K562 (cell line): ENCODE data around the gene COPB2. TPM values are rescaled to one million over a fixed set of nuclear protein-coding genes. Genes with fewer than 3 reads are reported as not detected.

Experiments
- ATAC-seq: fragments of 200-7000 bp; cut with Tn5 transposase; 3 replicates; pipeline ENCODE4 v1.9.1; 2020; ENCODE audit warnings: moderate library complexity
- BruUV-seq: library from RNA; stranded (reverse); fragments of 400-500 nt; replicated peaks from 2 replicates; lab custom pipeline; 2021; lab: Mats Ljungman, UMichigan
- CTCF ChIA-PET: fragments of 300-600 bp; formaldehyde crosslinking; extraction: SDS; loops from one replicate; lab custom pipeline; 2021; ENCODE audit warnings: low intra/inter-chr PET ratio; lab: Yijun Ruan, JAX
- POLR2A ChIA-PET: fragments of 300-600, 350-650 bp; sonication (Branson Sonifier 250); formaldehyde crosslinking; extraction: SDS; loops from one replicate; lab custom pipeline; 2021; ENCODE audit warnings: antibody characterized with exemption, inconsistent platforms; lab: Yijun Ruan, JAX
- DNase-seq, 4 experiments: peaks; one replicate each; pipeline versions ENCODE4 v3.0.0 to v3.0.0-alpha.2; 2011 to 2018; ENCODE audit warnings: low spot score in 3 of 4, mixed read lengths in 3 of 4; ENCODE audit errors: extremely low read depth in 1 of 4
- FAIRE-seq: peaks from 2 replicates; lab custom pipeline; 2011; peaks lifted over from hg19 to GRCh38; lab: Jason Lieb, UNC
- H2AFZ ChIP-seq: 2 replicates; pipeline ENCODE4 v1.6.0; 2011; ENCODE audit warnings: low read depth, low read length, control low read depth, inconsistent platforms
- H3K27ac ChIP-seq: fragments of 200-600 bp; 3 replicates; pipeline ENCODE4 v1.8.0; 2011; ENCODE audit warnings: low read depth, mild to moderate bottlenecking, control low read depth, inconsistent platforms, low read length, moderate library complexity, mixed read lengths; ENCODE audit errors: extremely low read depth
- H3K27me3 ChIP-seq, 2 experiments: fragments of 300-600 bp in 1 of 2; 2 replicates in 1 of 2; 3 replicates in 1 of 2; pipeline versions ENCODE4 v1.6.0 to v1.8.0; 2011; ENCODE audit warnings: inconsistent platforms in 2 of 2, low read length in 2 of 2, mild to moderate bottlenecking in 1 of 2, mixed read lengths in 1 of 2, moderate library complexity in 1 of 2; ENCODE audit not compliant: control insufficient read depth in 2 of 2, insufficient read depth in 2 of 2
- H3K36me3 ChIP-seq: fragments of 300-600 bp; 3 replicates; pipeline ENCODE4 v1.8.0; 2011; ENCODE audit warnings: mild to moderate bottlenecking, low read length, inconsistent platforms; ENCODE audit not compliant: control insufficient read depth, insufficient read depth
- H3K4me1 ChIP-seq, 2 experiments: fragments of 200-600 bp in 1 of 2; replicated peaks in 1 of 2; 2 replicates in 1 of 2; 3 replicates in 1 of 2; pipeline versions ENCODE4 v1.5.1 to v1.8.0; 2011; ENCODE audit warnings: inconsistent platforms in 2 of 2, low read length in 2 of 2, mild to moderate bottlenecking in 1 of 2, mixed read lengths in 1 of 2, moderate library complexity in 1 of 2; ENCODE audit not compliant: control insufficient read depth in 2 of 2, insufficient read depth in 2 of 2
- H3K4me2 ChIP-seq: 2 replicates; pipeline ENCODE4 v1.6.1; 2011; ENCODE audit warnings: low read length, control low read depth, inconsistent platforms, mixed read lengths; ENCODE audit not compliant: insufficient read depth
- H3K4me3 ChIP-seq: fragments of 200-600 bp; sonication (generic), shearing (Covaris generic); 2 replicates; pipeline ENCODE4 v1.5.1; 2016; ENCODE audit warnings: control low read depth, inconsistent platforms
- H3K79me2 ChIP-seq: fragments of 200-600 bp; 3 replicates; pipeline ENCODE4 v1.8.0; 2011; ENCODE audit warnings: low read length, inconsistent platforms; ENCODE audit not compliant: control insufficient read depth, insufficient read depth
- H3K9ac ChIP-seq, 2 experiments: 2 replicates each; pipeline versions ENCODE4 v1.6.0 to v1.6.1; 2011; ENCODE audit warnings: low read depth in 2 of 2, low read length in 2 of 2, control low read depth in 1 of 2, inconsistent platforms in 1 of 2, mild to moderate bottlenecking in 1 of 2, mixed read lengths in 1 of 2; ENCODE audit not compliant: insufficient read depth in 1 of 2
- H3K9me1 ChIP-seq: one replicate; pipeline ENCODE4 v1.6.0; 2011; ENCODE audit warnings: inconsistent platforms, mild to moderate bottlenecking, low read length, moderate library complexity; ENCODE audit not compliant: control insufficient read depth, insufficient read depth
- H3K9me3 ChIP-seq: replicated peaks from 2 replicates; pipeline ENCODE4 v1.5.1; 2011; ENCODE audit warnings: low read depth, low read length, inconsistent platforms; ENCODE audit not compliant: control insufficient read depth, insufficient read depth
- H4K20me1 ChIP-seq: replicated peaks from 2 replicates; pipeline ENCODE4 v1.6.1; 2011; ENCODE audit warnings: low read length, inconsistent platforms, mixed read lengths; ENCODE audit not compliant: control insufficient read depth, insufficient read depth
- ARID1B ChIP-seq: fragments of 450-650 bp; IDR thresholded peaks from 2 replicates; pipeline ENCODE4 v1.6.1; 2016; ENCODE audit warnings: antibody characterized with exemption, mild to moderate bottlenecking, inconsistent platforms
- BHLHE40 ChIP-seq: IDR thresholded peaks from 2 replicates; pipeline ENCODE4 v1.6.1; 2011; ENCODE audit warnings: low read length, improper control_type of control experiment
- CTCF ChIP-seq, 3 experiments: IDR thresholded peaks in 2 of 3; conservative IDR thresholded peaks in 1 of 3; 2 replicates each; pipeline ENCODE4 v1.5.1; 2011 to 2012; ENCODE audit warnings: low read length in 3 of 3, mild to moderate bottlenecking in 3 of 3, control low read depth in 2 of 3, improper control_type of control experiment in 1 of 3, inconsistent platforms in 1 of 3, low read depth in 1 of 3, mixed read lengths in 1 of 3, moderate library complexity in 1 of 3; ENCODE audit not compliant: insufficient read depth in 2 of 3
- HDAC2 ChIP-seq: fragments of 450-650 bp; IDR thresholded peaks from 2 replicates; pipeline ENCODE4 v1.6.1; 2016; ENCODE audit warnings: mild to moderate bottlenecking
- OTX1 ChIP-seq: fragments of 450-650 bp; formaldehyde crosslinking; IDR thresholded peaks from 2 replicates; pipeline ENCODE4 v1.4.0; 2022; ENCODE audit warnings: mild to moderate bottlenecking
- RREB1 ChIP-seq: fragments of 250-450 bp; sonication (Bioruptor Pico); IDR thresholded peaks from 2 replicates; pipeline ENCODE4 v1.4.0; 2020
- SMARCA4 ChIP-seq: fragments of 450-650 bp; IDR thresholded peaks from 2 replicates; pipeline ENCODE4 v1.6.1; 2016
- SMARCE1 ChIP-seq: fragments of 450-650 bp; IDR thresholded peaks from 2 replicates; pipeline ENCODE4 v1.7.1; 2016; ENCODE audit warnings: mild to moderate bottlenecking
- TBP ChIP-seq: optimal IDR thresholded peaks from 2 replicates; pipeline ENCODE3; 2011; ENCODE audit warnings: low read depth, low read length, improper control_type of control experiment
- WHSC1 ChIP-seq: IDR thresholded peaks from one replicate; pipeline ENCODE4 v1.6.1; 2012; ENCODE audit warnings: low read length, control low read depth, inconsistent platforms
- ZNF311 ChIP-seq: fragments of 250-450 bp; sonication (Bioruptor Pico); IDR thresholded peaks from 2 replicates; pipeline ENCODE4 v1.4.0; 2020; ENCODE audit warnings: mild to moderate bottlenecking, moderate library complexity
- WGBS: fragments of 100-300 bp; shearing (Covaris generic); methylation state at CpG from one replicate; pipeline ENCODE4 v1.1.6; 2016; ENCODE audit warnings: low coverage, mixed read lengths; ENCODE audit not compliant: insufficient coverage; ENCODE audit errors: missing lambda C conversion rate; 5-methylcytosine and 5-hydroxymethylcytosine counted together
- in situ Hi-C: fragments of 300-500 bp; cut with MboI; formaldehyde crosslinking; loops from 4 replicates; pipeline ENCODE4 v1.15.0; 2018; ENCODE audit warnings: inconsistent platforms, mixed read lengths
- intact Hi-C: fragments of 100-400 bp; cut with micrococcal nuclease; formaldehyde crosslinking; loops from 2 replicates; pipeline ENCODE4 v1.14.2; 2022
- polyA plus RNA-seq, 8 experiments: library from polyadenylated mRNA; depleted of rRNA in 4 of 8; stranded (reverse) in 5 of 8; unstranded in 3 of 8; fragments of >200 nt; fragmentation: Nextera tagmentation in 2 of 8; fragmentation: Illumina TruSeq in 1 of 8; extraction: Ambion mirVana in 2 of 8; extraction: Trizol in 1 of 8; gene quantifications; 2 replicates each; pipeline versions ENCODE4 v1.2.1 to v1.2.3, GENCODE V29; 2011 to 2014; ENCODE audit warnings: inconsistent platforms in 1 of 8, missing spikeins in 1 of 8
- total RNA-seq, 7 experiments: library from RNA; depleted of rRNA in 6 of 7; stranded (reverse); fragments of >200 nt in 6 of 7; fragmentation: Illumina TruSeq in 2 of 7; extraction: Trizol in 2 of 7; gene quantifications; 2 replicates each; pipeline versions ENCODE4 v1.2.1 to v1.2.3, GENCODE V29; 2011 to 2021; ENCODE audit warnings: low replicate concordance in 1 of 7
- TF ChIP-seq, protein P1 (sequence below): fragments of 250-450 bp; sonication (Bioruptor Pico); IDR thresholded peaks from 2 replicates; pipeline ENCODE4 v1.5.0; 2021

Gene COPB2
- total and polyA plus RNA-seq, 9 of the 15 experiments (the other 6 are each of a cell fraction or from before 2014, with no cell fraction given) = 64.3 to 189 (median 130) TPM

DNA sequence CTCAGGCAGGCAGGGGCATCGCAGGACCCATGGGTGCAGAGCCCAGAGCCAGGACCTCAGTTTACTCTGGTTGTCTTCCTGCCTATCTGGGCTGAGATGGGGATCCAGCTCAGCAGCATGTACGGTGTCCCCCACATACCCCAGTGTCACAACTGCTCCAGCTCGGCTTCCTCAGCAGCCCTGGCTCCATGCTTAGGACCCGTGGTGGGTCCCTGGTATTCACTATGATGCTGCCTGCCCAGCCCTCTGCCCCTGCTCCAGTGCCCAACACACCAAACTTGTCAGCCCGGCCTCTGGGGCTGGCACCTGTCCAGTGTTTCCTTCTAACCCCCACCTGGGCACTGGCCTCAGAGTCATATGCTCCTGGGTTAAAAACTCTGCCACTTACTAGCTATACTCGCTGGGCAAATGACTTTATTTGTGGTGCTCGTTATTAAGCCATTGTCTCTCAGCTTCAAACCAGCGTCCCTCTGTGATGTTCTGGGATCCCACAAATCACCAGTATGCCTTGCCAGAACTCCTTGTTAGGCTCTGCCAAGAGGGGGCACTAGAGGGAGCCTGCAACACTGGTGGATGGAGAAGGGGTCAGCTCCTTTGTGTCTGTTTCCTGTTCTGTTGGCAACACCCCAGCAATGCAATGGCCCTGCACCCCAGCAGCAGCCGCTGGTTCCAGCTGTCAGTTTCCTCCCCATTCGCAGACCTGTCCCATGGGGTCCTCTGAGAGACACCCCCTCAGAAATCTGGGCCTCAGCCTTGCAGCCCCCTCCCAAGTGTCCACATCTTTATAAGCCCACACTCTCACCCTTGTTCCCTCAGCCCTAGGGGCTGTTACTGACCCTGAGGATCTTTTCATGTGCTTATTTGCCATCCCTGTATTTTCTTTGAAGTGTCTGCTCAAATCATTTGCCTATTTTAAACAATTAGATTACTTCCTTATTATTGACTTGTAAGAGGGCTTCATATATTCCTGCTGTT, 69.7 kb downstream of the COPB2 start:
- peak; percentile 50 to 82 (median 64) for DNase-seq
- Histone ChIP-seq H3K27ac (no peak overlapping the region), H3K9ac (peak overlapping the region in 1 of 2 experiments; percentile 53; a peak in 1 of 4 replicates), H3K36me3 (no peaks in the 10 kb centered on the region), H3K4me1 (peaks cover 29 to 39% of the 10 kb centered on the region in 2 experiments; a peak in 4 of 5 replicates), H3K79me2 (no peaks in the 10 kb centered on the region), H4K20me1 (no peaks in the 10 kb centered on the region), H3K9me3 (no peaks in the 10 kb centered on the region), H3K4me2 (no peak overlapping the region), H3K27me3 (no peaks in the 10 kb centered on the region), H3K9me1 (no peaks in the 10 kb centered on the region), H2AFZ (peak overlapping the region; percentile 71), H3K4me3 (no peak overlapping the region)
- no TSS peak for BruUV-seq
- intact Hi-C loops (loop anchor here (10.0 kb wide), 1 partner anchor 95 kb away; no protein-coding TSS in a partner anchor), in situ Hi-C loops (no loop called here)
- ATAC-seq = peak; percentile 84
- POLR2A ChIA-PET = interaction anchor here (0.6 to 1.1 kb wide), 4 partner anchors 8 to 343 kb away, joined by 3 to 5 read pairs (median 3); no protein-coding TSS in a partner anchor
- CTCF ChIA-PET = no interaction called here
- FAIRE-seq = peak; percentile 87
- WGBS = 52% methylated on average over 10 of the region's 10 CpGs
- TF ChIP-seq ZNF311 (0 out of 2 replicates have a peak, but pooled peaks have one; percentile 48), WHSC1 (no peak), SMARCE1 (peak; percentile 50), BHLHE40 (0 out of 2 replicates have a peak, but pooled peaks have one; percentile 9), OTX1 (CRISPR knock-in tag) (no peak), ARID1B (0 out of 2 replicates have a peak, but pooled peaks have one; percentile 19), CTCF (IDR thresholded peaks at IDR 0.05 in 2 of 3, conservative IDR thresholded peaks at IDR 0.05 in 1 of 3; ENCODE audit: insufficient read depth in 2 of 3, low read depth in 1 of 3, low read length in 3 of 3) (peak; percentile 71 to 82 (median 78)), HDAC2 (no peak), TBP (no peak), SMARCA4 (peak; percentile 47; the same call in 1 of the 2 replicates), RREB1 (CRISPR knock-in tag) (0 out of 2 replicates have a peak, but pooled peaks have one; percentile 64)
- TF ChIP-seq, protein P1, sequence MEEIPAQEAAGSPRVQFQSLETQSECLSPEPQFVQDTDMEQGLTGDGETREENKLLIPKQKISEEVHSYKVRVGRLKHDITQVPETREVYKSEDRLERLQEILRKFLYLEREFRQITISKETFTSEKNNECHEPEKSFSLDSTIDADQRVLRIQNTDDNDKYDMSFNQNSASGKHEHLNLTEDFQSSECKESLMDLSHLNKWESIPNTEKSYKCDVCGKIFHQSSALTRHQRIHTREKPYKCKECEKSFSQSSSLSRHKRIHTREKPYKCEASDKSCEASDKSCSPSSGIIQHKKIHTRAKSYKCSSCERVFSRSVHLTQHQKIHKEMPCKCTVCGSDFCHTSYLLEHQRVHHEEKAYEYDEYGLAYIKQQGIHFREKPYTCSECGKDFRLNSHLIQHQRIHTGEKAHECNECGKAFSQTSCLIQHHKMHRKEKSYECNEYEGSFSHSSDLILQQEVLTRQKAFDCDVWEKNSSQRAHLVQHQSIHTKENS (CRISPR knock-in tag) = no peak
